Stimulated activated CD4-positive, alpha-beta T cell treated with anti-CD3 and anti-CD28 coated beads, TNF-alpha, amount 100 ng/mL, for 1 hour (primary cell): ENCODE data around the gene EMC8.

Experiments
- DNase-seq, 3 donors: peaks; one replicate each; pipeline ENCODE4 v3.0.0-alpha.2; 2020; ENCODE audit warnings: low read depth in 3 of 3, low spot score in 1 of 3

The EMC8 gene

GRCh38 chr16:85731179-85731578 lies 68.2 kb downstream of the EMC8 start:
- no peak for DNase-seq

DNA sequence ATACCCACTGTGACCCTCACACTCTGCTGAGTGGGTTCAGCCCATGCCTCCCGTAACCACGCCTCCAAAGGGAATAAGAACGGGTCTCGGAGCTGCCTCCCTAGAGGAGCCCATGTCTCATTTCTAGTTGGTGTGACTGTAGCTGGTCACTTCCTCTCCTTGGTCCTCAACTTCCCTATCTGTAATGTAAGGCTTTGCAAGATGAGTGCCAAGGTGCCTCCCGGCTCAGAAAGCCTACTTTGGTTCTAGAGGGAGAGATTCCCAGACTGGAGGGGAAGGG lies 69.2 kb downstream of the EMC8 start:
- no peak for DNase-seq

GRCh38 chr16:85729452-85730185 lies 69.7 kb downstream of the EMC8 start:
- DNase-seq, result no peak

- no peak for DNase-seq
Measured at GRCh38 chr16:85728879-85729278, 70.5 kb downstream of the EMC8 start.
